Mesothelial cell of epicardium (in vitro differentiated cells): ENCODE data around the gene PRPF31. TPM values are rescaled to one million over a fixed set of nuclear protein-coding genes. Genes with fewer than 3 reads are reported as not detected.
A peak's percentile ranks its signal among the peaks of the same experiment; 100 is the strongest.

Source experiments
- DNase-seq, 2 experiments: peaks; one replicate each; pipeline ENCODE4 v3.0.0; 2021; ENCODE audit warnings: low spot score in 2 of 2; ENCODE audit not compliant: unreplicated experiment in 2 of 2
- H3K27ac Mint-ChIP-seq: 2 replicates; pipeline ENCODE4 v1.8.0; 2021; ENCODE audit warnings: mixed read lengths
- H3K27me3 Mint-ChIP-seq: 2 replicates; pipeline ENCODE4 v1.8.0; 2021; ENCODE audit warnings: low read depth, mixed read lengths
- H3K36me3 Mint-ChIP-seq: 2 replicates; pipeline ENCODE4 v1.8.0; 2021; ENCODE audit warnings: mixed read lengths
- H3K4me1 Mint-ChIP-seq: 2 replicates; pipeline ENCODE4 v1.8.0; 2021; ENCODE audit warnings: mixed read lengths
- H3K4me3 Mint-ChIP-seq: 2 replicates; pipeline ENCODE4 v1.8.0; 2021; ENCODE audit warnings: mild to moderate bottlenecking, moderate library complexity, mixed read lengths
- H3K9me3 Mint-ChIP-seq: 2 replicates; pipeline ENCODE4 v1.8.0; 2021; ENCODE audit warnings: mixed read lengths
- CTCF ChIP-seq: fragments of 200-600 bp; sonication (generic); IDR thresholded peaks from one replicate; pipeline ENCODE4 v1.5.0; 2021; ENCODE audit warnings: antibody characterized with exemption; ENCODE audit not compliant: unreplicated experiment
- total RNA-seq: library from RNA; stranded (reverse); gene quantifications from 3 replicates; pipeline ENCODE4 v1.2.1, GENCODE V29; 2021

The PRPF31 gene
- total RNA-seq: 80.6 to 84.0 TPM (median 82.1 TPM) in 3 replicates

GRCh38 chr19:54115109-54116063 is at the start of gene PRPF31, which contains the start of gene TFPT:
TSS of gene PRPF31 (plus strand) at chr19:54115754. CDS start at chr19:54118279, 2,525 bp downstream.
TSS of gene TFPT (minus strand) at chr19:54115657. CDS start at chr19:54115269, 388 bp downstream.
- Mint-ChIP-seq H3K9me3 (no peaks in the 10 kb centered on the region), H3K4me1 (peaks cover 25% of the 10 kb centered on the region), H3K36me3 (peaks cover 10% of the 10 kb centered on the region), H3K27ac (peak within 1 kb of the TSS; percentile 98), H3K27me3 (peaks cover 2% of the 10 kb centered on the region), H3K4me3 (peak within 1 kb of the TSS; percentile 91)
- DNase-seq: peak; percentile 94 to 96
- peak; percentile 19 for TF ChIP-seq CTCF

- H3K36me3 Mint-ChIP-seq: no peaks in the 10 kb centered on the region
- no peak overlapping the region for H3K4me3 Mint-ChIP-seq
- no peaks in the 10 kb centered on the region for H3K4me1 Mint-ChIP-seq
- no peak overlapping the region for H3K27ac Mint-ChIP-seq
- DNase-seq: no peak
- no peak for TF ChIP-seq CTCF
- H3K27me3 Mint-ChIP-seq: peaks cover 18% of the 10 kb centered on the region
- peaks cover 12% of the 10 kb centered on the region for H3K9me3 Mint-ChIP-seq
Observed at GRCh38 chr19:54069470-54069869, 46.1 kb upstream of the PRPF31 start.

GRCh38 chr19:54073829-54074228 is 41.7 kb upstream of the PRPF31 start:
- no peak overlapping the region for H3K27ac Mint-ChIP-seq
- peaks cover 12% of the 10 kb centered on the region for H3K27me3 Mint-ChIP-seq
- H3K4me1 Mint-ChIP-seq: no peaks in the 10 kb centered on the region
- H3K9me3 Mint-ChIP-seq: peaks cover 9% of the 10 kb centered on the region
- H3K36me3 Mint-ChIP-seq: no peaks in the 10 kb centered on the region
- no peak overlapping the region for H3K4me3 Mint-ChIP-seq
- no peak for DNase-seq
- no peak for TF ChIP-seq CTCF

- DNase-seq: no peak
- no peaks in the 10 kb centered on the region for H3K9me3 Mint-ChIP-seq
- H3K27me3 Mint-ChIP-seq: peaks cover 7% of the 10 kb centered on the region
- H3K4me1 Mint-ChIP-seq: no peaks in the 10 kb centered on the region
- no peak overlapping the region for H3K27ac Mint-ChIP-seq
- H3K4me3 Mint-ChIP-seq: no peak overlapping the region
- no peaks in the 10 kb centered on the region for H3K36me3 Mint-ChIP-seq
- TF ChIP-seq CTCF: no peak
Observed at GRCh38 chr19:54074851-54075250, 40.7 kb upstream of the PRPF31 start.

- H3K9me3 Mint-ChIP-seq: peaks cover 3% of the 10 kb centered on the region
- DNase-seq: no peak
- no peak for TF ChIP-seq CTCF
- H3K4me3 Mint-ChIP-seq: no peak overlapping the region
- no peaks in the 10 kb centered on the region for H3K4me1 Mint-ChIP-seq
- H3K27me3 Mint-ChIP-seq: peaks cover 5% of the 10 kb centered on the region
- H3K27ac Mint-ChIP-seq: no peak overlapping the region
- H3K36me3 Mint-ChIP-seq: no peaks in the 10 kb centered on the region
Observed at GRCh38 chr19:54077334-54077733, 38.2 kb upstream of the PRPF31 start.
